Measurements from ENCODE around the gene AP3B1.

GRCh38 chr5:78009937-78010527, 284.5 kb downstream of the AP3B1 start:
- no peak for TF ChIP-seq EZH2phosphoT487 (conservative IDR thresholded peaks at IDR 0.05; ENCODE audit: low read length)
- TF ChIP-seq CTCF (IDR thresholded peaks at IDR 0.05; ENCODE audit: insufficient read depth, low read length, poor library complexity, severe bottlenecking): no peak

Measured in SU-DHL-6 (cell line).